IMR-90 (cell line): ENCODE data around the gene NEURL1B. TPM values are rescaled to one million over a fixed set of nuclear protein-coding genes. Genes with fewer than 3 reads are reported as not detected.
A peak's percentile ranks its signal among the peaks of the same experiment; 100 is the strongest.

ENCODE experiments used
- ATAC-seq: fragments of 200-7000 bp; cut with Tn5 transposase; 2 replicates; pipeline ENCODE4 v1.9.1; 2020; ENCODE audit warnings: low read depth, mild to moderate bottlenecking, moderate library complexity
- BruUV-seq: library from RNA; stranded (reverse); fragments of 400-500 nt; replicated peaks from 2 replicates; lab custom pipeline; 2021; lab: Mats Ljungman, UMichigan
- CTCF ChIA-PET: fragments of 300-600 bp; formaldehyde crosslinking; extraction: SDS; loops from one replicate; lab custom pipeline; 2021; ENCODE audit warnings: antibody characterized with exemption; lab: Yijun Ruan, JAX
- POLR2A ChIA-PET: fragments of 300-600 bp; sonication (Branson Sonifier 250); formaldehyde crosslinking; loops from one replicate; lab custom pipeline; 2022; ENCODE audit warnings: antibody characterized with exemption; ENCODE audit not compliant: unreplicated experiment; lab: Charles Lee
- DNase-seq: peaks from one replicate; pipeline ENCODE4 v3.0.0; 2013
- H2AFZ ChIP-seq: replicated peaks from 2 replicates; pipeline ENCODE3; 2013; ENCODE audit warnings: low read length, mild to moderate bottlenecking; ENCODE audit not compliant: poor library complexity
- H2AK5ac ChIP-seq: 2 replicates; pipeline ENCODE4 v1.6.1; 2013; ENCODE audit warnings: low read depth, low read length, inconsistent platforms
- H2AK9ac ChIP-seq: replicated peaks from 2 replicates; pipeline ENCODE3; 2013; ENCODE audit warnings: mild to moderate bottlenecking, low read depth, low read length, moderate library complexity; ENCODE audit not compliant: poor library complexity
- H2BK120ac ChIP-seq: 2 replicates; pipeline ENCODE4 v1.6.1; 2013; ENCODE audit warnings: low read depth, low read length, inconsistent platforms
- H2BK15ac ChIP-seq: 3 replicates; pipeline ENCODE4 v1.6.1; 2013; ENCODE audit warnings: low read depth, low read length, inconsistent platforms
- H2BK20ac ChIP-seq: 2 replicates; pipeline ENCODE4 v1.6.1; 2013; ENCODE audit warnings: low read depth, mild to moderate bottlenecking, inconsistent platforms, low read length, moderate library complexity
- H2BK5ac ChIP-seq: 2 replicates; pipeline ENCODE4 v1.6.1; 2013; ENCODE audit warnings: mild to moderate bottlenecking, low read depth, low read length, inconsistent platforms; ENCODE audit not compliant: poor library complexity, severe bottlenecking
- H3K14ac ChIP-seq: replicated peaks from 2 replicates; pipeline ENCODE4 v1.6.1; 2013; ENCODE audit warnings: low read depth, low read length, inconsistent platforms
- H3K18ac ChIP-seq: 2 replicates; pipeline ENCODE4 v1.6.1; 2013; ENCODE audit warnings: low read depth, low read length, control low read depth
- H3K23ac ChIP-seq: 2 replicates; pipeline ENCODE4 v1.6.1; 2013; ENCODE audit warnings: low read depth, low read length, inconsistent platforms
- H3K27ac ChIP-seq: 2 replicates; pipeline ENCODE4 v1.5.1; 2013; ENCODE audit warnings: mild to moderate bottlenecking, control low read depth, low read length; ENCODE audit not compliant: insufficient read depth
- H3K27me3 ChIP-seq: 2 replicates; pipeline ENCODE4 v1.6.1; 2013; ENCODE audit warnings: low read length; ENCODE audit not compliant: control insufficient read depth, insufficient read depth
- H3K36me3 ChIP-seq: 2 replicates; pipeline ENCODE4 v1.6.1; 2013; ENCODE audit warnings: low read length, mixed read lengths; ENCODE audit not compliant: control insufficient read depth, insufficient read depth
- H3K4ac ChIP-seq: 2 replicates; pipeline ENCODE4 v1.6.1; 2013; ENCODE audit warnings: low read depth, low read length, inconsistent platforms
- H3K4me1 ChIP-seq: 2 replicates; pipeline ENCODE4 v1.6.1; 2013; ENCODE audit warnings: low read length, mixed read lengths; ENCODE audit not compliant: control insufficient read depth, insufficient read depth
- H3K4me2 ChIP-seq: 2 replicates; pipeline ENCODE4 v1.6.1; 2013; ENCODE audit warnings: low read depth, mild to moderate bottlenecking, control low read depth, low read length, moderate library complexity
- H3K4me3 ChIP-seq: 2 replicates; pipeline ENCODE4 v1.5.1; 2013; ENCODE audit warnings: low read depth, mild to moderate bottlenecking, control low read depth, low read length, moderate library complexity; ENCODE audit not compliant: insufficient read depth
- H3K56ac ChIP-seq: 2 replicates; pipeline ENCODE4 v1.6.1; 2013; ENCODE audit warnings: low read length, inconsistent platforms; ENCODE audit not compliant: insufficient read depth; ENCODE audit errors: extremely low read depth
- H3K79me1 ChIP-seq, 2 experiments: 2 replicates each; pipeline ENCODE4 v1.6.1; 2013; ENCODE audit warnings: low read length in 2 of 2, inconsistent platforms in 1 of 2, low read depth in 1 of 2
- H3K9ac ChIP-seq: 2 replicates; pipeline ENCODE4 v1.6.1; 2013; ENCODE audit warnings: low read depth, low read length, control low read depth
- H3K9me1 ChIP-seq: 2 replicates; pipeline ENCODE4 v1.6.1; 2013; ENCODE audit warnings: low read length, inconsistent platforms; ENCODE audit not compliant: insufficient read depth
- H3K9me3 ChIP-seq: 2 replicates; pipeline ENCODE4 v1.6.1; 2013; ENCODE audit warnings: low read length; ENCODE audit not compliant: control insufficient read depth, insufficient read depth
- H4K20me1 ChIP-seq: 2 replicates; pipeline ENCODE4 v1.6.1; 2013; ENCODE audit warnings: low read length, inconsistent platforms; ENCODE audit not compliant: insufficient read depth
- H4K5ac ChIP-seq: 2 replicates; pipeline ENCODE4 v1.6.1; 2013; ENCODE audit warnings: mild to moderate bottlenecking, low read depth, low read length, control low read depth
- H4K8ac ChIP-seq, 2 experiments: 2 replicates each; pipeline ENCODE4 v1.6.1; 2013; ENCODE audit warnings: low read depth in 2 of 2, low read length in 2 of 2, control low read depth in 1 of 2, inconsistent platforms in 1 of 2
- H4K91ac ChIP-seq: 2 replicates; pipeline ENCODE4 v1.6.1; 2013; ENCODE audit warnings: low read depth, low read length, inconsistent platforms; ENCODE audit not compliant: insufficient read depth
- BHLHE40 ChIP-seq: fragments of 150-350 bp; IDR thresholded peaks from 2 replicates; pipeline ENCODE4 v1.6.1; 2016; ENCODE audit warnings: mild to moderate bottlenecking, low read depth, low read length
- CHD1 ChIP-seq: IDR thresholded peaks from 2 replicates; pipeline ENCODE4 v1.6.1; 2012; ENCODE audit warnings: low read depth, low read length, improper control_type of control experiment
- MAFK ChIP-seq: IDR thresholded peaks from 2 replicates; pipeline ENCODE4 v1.6.1; 2012; ENCODE audit warnings: low read depth, low read length, improper control_type of control experiment
- MAZ ChIP-seq: IDR thresholded peaks from 2 replicates; pipeline ENCODE4 v1.6.1; 2012; ENCODE audit warnings: low read depth, mild to moderate bottlenecking, low read length, improper control_type of control experiment, moderate library complexity, borderline replicate concordance
- MXI1 ChIP-seq: IDR thresholded peaks from 2 replicates; pipeline ENCODE4 v1.6.1; 2012; ENCODE audit warnings: low read depth, mild to moderate bottlenecking, low read length, moderate library complexity, borderline replicate concordance
- NFE2L2 ChIP-seq: fragments of 150-350 bp; IDR thresholded peaks from 2 replicates; pipeline ENCODE4 v1.6.1; 2016; ENCODE audit warnings: low read depth, mild to moderate bottlenecking, low read length
- RCOR1 ChIP-seq: IDR thresholded peaks from 2 replicates; pipeline ENCODE4 v1.6.1; 2012; ENCODE audit warnings: mild to moderate bottlenecking, low read length, improper control_type of control experiment; ENCODE audit not compliant: insufficient replicate concordance
- WGBS, 2 experiments: methylation state at CpG; one replicate each; pipeline versions ENCODE4 v1.1.5 to v1.1.7; 2013; ENCODE audit warnings: missing lambda C conversion rate in 2 of 2; ENCODE audit not compliant: insufficient read length in 1 of 2; ENCODE audit errors: extremely low coverage in 2 of 2; 5-methylcytosine and 5-hydroxymethylcytosine counted together
- dilution Hi-C: fragments of 300-500 bp; cut with HindIII; formaldehyde crosslinking; loops from one replicate; pipeline ENCODE4 v1.14.3; 2018; ENCODE audit warnings: low sequenced_read_pairs; ENCODE audit not compliant: unreplicated experiment
- in situ Hi-C: fragments of 300-500 bp; cut with MboI; formaldehyde crosslinking; loops from 3 replicates; pipeline ENCODE4 v1.14.3; 2019; ENCODE audit warnings: low sequenced_read_pairs, inconsistent platforms, mixed read lengths
- intact Hi-C: fragments of 100-400 bp; cut with micrococcal nuclease; formaldehyde crosslinking; loops from 2 replicates; pipeline ENCODE4 v1.10.0; 2022
- polyA plus RNA-seq, 3 experiments: library from polyadenylated mRNA; depleted of rRNA; stranded (reverse); fragments of >200 nt; gene quantifications; 2 replicates each; pipeline ENCODE4 v1.2.3, GENCODE V29; 2012; ENCODE audit warnings: low replicate concordance in 1 of 3
- total RNA-seq: library from RNA; depleted of rRNA; stranded (reverse); fragments of >200 nt; gene quantifications from 2 replicates; pipeline ENCODE4 v1.2.3, GENCODE V29; 2012
- TF ChIP-seq, protein P1 (sequence below): conservative IDR thresholded peaks from 2 replicates; pipeline ENCODE4 v1.5.1; 2012; ENCODE audit warnings: mild to moderate bottlenecking, low read depth, low read length, improper control_type of control experiment
- TF ChIP-seq, protein P2 (sequence below): fragments of 150-350 bp; IDR thresholded peaks from 2 replicates; pipeline ENCODE4 v1.6.1; 2017; ENCODE audit warnings: mild to moderate bottlenecking, antibody characterized with exemption, low read length, low read depth

Gene NEURL1B
- total and polyA plus RNA-seq, 2 of the 4 experiments (the other 2 are of a cell fraction): 1.8 to 2.8 TPM

DNA sequence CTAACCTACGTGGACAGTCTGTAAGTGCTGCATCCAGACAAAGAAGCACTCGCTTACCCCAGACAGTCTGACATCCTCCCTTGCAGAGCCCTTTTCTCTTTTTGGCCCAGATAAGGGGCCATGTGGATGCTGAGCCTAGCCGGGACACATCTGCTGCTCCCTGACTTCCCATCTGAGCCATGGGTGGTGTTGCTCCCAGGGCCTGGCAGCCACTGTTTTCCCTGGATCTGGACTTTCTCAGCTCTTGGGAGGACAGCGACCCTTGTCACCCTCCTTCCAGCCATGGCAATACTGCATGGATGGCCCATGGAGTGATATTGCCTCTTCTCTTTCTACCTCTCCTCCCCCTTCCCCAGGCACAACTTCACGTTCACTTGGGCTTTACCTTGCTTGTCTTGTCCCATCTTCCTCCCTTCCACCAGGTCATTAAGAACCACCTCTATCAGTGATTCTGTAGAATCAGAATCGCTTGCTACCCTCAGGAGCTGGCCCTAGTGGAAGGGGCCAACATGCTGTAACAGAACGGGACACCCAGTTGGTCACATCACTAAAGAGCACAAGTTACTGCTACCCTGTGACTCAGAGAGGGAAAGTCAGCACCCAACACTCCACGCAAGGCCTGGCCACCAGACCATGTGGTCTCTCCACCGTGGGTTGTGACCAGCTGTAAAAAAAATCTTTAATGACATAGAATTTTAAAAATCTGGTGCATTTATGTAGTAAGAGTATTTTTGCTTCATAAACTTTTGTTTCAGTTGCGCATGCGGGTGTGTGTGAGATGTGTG lies 4.4 kb downstream of the NEURL1B start:
- peaks cover 24 to 73% of the 10 kb centered on the region in 2 experiments for H3K79me1 ChIP-seq
- H2BK120ac ChIP-seq: no peak overlapping the region
- no peak overlapping the region for H3K4ac ChIP-seq
- no peak overlapping the region for H2BK5ac ChIP-seq
- in situ Hi-C loops (no loop called here), intact Hi-C loops (no loop called here), dilution Hi-C loops (no loop called here)
- no peak overlapping the region for H3K9ac ChIP-seq
- peaks cover 4% of the 10 kb centered on the region; the same call in 1 of the 2 replicates for H3K36me3 ChIP-seq
- H2AFZ ChIP-seq: peak overlapping the region; percentile 61
- H2AK9ac ChIP-seq: peak overlapping the region; percentile 81
- H3K4me2 ChIP-seq: no peak overlapping the region
- BruUV-seq: no TSS peak
- H2AK5ac ChIP-seq: no peak overlapping the region
- H3K18ac ChIP-seq: no peak overlapping the region
- H3K9me1 ChIP-seq: peaks cover 20% of the 10 kb centered on the region
- CTCF ChIA-PET: no interaction called here
- H4K8ac ChIP-seq: no peak overlapping the region
- H3K4me3 ChIP-seq: no peak overlapping the region
- H4K91ac ChIP-seq: no peak overlapping the region; the same call in 1 of the 2 replicates
- no peaks in the 10 kb centered on the region for H4K20me1 ChIP-seq
- DNase-seq (no peak), ATAC-seq (no peak)
- 93% methylated on average over 3 of the region's 11 CpGs; no CpG with 5 or more reads in 1 of the 2 experiments for WGBS, 2 experiments
- H4K5ac ChIP-seq: no peak overlapping the region
- peaks cover 7% of the 10 kb centered on the region; the same call in 1 of the 2 replicates for H3K4me1 ChIP-seq
- no peaks in the 10 kb centered on the region for H3K27me3 ChIP-seq
- H3K14ac ChIP-seq: no peak overlapping the region
- TF ChIP-seq MAFK (no peak), MAZ (no peak), CHD1 (no peak), NFE2L2 (no peak), BHLHE40 (no peak), MXI1 (no peak), RCOR1 (no peak)
- TF ChIP-seq, protein P1, sequence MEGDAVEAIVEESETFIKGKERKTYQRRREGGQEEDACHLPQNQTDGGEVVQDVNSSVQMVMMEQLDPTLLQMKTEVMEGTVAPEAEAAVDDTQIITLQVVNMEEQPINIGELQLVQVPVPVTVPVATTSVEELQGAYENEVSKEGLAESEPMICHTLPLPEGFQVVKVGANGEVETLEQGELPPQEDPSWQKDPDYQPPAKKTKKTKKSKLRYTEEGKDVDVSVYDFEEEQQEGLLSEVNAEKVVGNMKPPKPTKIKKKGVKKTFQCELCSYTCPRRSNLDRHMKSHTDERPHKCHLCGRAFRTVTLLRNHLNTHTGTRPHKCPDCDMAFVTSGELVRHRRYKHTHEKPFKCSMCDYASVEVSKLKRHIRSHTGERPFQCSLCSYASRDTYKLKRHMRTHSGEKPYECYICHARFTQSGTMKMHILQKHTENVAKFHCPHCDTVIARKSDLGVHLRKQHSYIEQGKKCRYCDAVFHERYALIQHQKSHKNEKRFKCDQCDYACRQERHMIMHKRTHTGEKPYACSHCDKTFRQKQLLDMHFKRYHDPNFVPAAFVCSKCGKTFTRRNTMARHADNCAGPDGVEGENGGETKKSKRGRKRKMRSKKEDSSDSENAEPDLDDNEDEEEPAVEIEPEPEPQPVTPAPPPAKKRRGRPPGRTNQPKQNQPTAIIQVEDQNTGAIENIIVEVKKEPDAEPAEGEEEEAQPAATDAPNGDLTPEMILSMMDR: no peak
- TF ChIP-seq, protein P2, sequence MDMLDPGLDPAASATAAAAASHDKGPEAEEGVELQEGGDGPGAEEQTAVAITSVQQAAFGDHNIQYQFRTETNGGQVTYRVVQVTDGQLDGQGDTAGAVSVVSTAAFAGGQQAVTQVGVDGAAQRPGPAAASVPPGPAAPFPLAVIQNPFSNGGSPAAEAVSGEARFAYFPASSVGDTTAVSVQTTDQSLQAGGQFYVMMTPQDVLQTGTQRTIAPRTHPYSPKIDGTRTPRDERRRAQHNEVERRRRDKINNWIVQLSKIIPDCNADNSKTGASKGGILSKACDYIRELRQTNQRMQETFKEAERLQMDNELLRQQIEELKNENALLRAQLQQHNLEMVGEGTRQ: no peak
- no peak overlapping the region for H3K23ac ChIP-seq
- POLR2A ChIA-PET: no interaction called here
- H3K56ac ChIP-seq: no peak overlapping the region
- no peak overlapping the region for H3K27ac ChIP-seq
- H2BK15ac ChIP-seq: no peak overlapping the region
- H2BK20ac ChIP-seq: no peak overlapping the region
- H3K9me3 ChIP-seq: no peaks in the 10 kb centered on the region
